Measurements from ENCODE around the gene SF3A1.

DNA sequence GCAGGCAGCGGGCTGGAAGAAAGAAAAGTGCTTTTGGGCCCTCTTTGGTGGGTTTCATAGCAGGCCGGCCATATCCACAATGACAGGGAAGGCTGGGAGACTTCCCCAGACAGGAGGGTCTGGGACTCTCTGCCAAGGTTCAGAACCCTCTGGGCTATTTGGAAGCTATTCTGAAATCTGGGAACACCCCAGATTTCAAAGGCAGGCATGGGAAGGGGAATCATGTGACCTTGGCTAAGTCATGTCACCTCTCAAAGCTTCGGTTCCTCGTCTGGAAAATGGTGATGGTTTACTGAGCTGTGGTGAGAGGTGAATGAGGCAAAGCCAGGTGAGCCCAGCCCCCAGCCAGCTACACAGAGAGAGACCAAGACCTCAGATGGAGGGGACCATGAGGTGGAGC is 72.0 kb downstream of the SF3A1 start:
- no peak for TF ChIP-seq POLR2A (IDR thresholded peaks at IDR 0.05)
- TF ChIP-seq, protein P1, sequence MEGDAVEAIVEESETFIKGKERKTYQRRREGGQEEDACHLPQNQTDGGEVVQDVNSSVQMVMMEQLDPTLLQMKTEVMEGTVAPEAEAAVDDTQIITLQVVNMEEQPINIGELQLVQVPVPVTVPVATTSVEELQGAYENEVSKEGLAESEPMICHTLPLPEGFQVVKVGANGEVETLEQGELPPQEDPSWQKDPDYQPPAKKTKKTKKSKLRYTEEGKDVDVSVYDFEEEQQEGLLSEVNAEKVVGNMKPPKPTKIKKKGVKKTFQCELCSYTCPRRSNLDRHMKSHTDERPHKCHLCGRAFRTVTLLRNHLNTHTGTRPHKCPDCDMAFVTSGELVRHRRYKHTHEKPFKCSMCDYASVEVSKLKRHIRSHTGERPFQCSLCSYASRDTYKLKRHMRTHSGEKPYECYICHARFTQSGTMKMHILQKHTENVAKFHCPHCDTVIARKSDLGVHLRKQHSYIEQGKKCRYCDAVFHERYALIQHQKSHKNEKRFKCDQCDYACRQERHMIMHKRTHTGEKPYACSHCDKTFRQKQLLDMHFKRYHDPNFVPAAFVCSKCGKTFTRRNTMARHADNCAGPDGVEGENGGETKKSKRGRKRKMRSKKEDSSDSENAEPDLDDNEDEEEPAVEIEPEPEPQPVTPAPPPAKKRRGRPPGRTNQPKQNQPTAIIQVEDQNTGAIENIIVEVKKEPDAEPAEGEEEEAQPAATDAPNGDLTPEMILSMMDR (IDR thresholded peaks at IDR 0.05): no peak

All from vagina (tissue), 2 donors.